Posterior vena cava (tissue), 2 donors: ENCODE results near the gene PCDHGC5. TPM values are rescaled to one million over a fixed set of nuclear protein-coding genes. Genes with fewer than 3 reads are reported as not detected.

Experiments
- DNase-seq: peaks from one replicate; pipeline ENCODE4 v3.0.0-alpha.2; 2020; ENCODE audit warnings: low spot score
- intact Hi-C, 2 donors: fragments of 100-400 bp; cut with DNase I; formaldehyde crosslinking; loops; one replicate each; pipeline versions ENCODE4 v1.14.1 to v1.14.2; 2022 to 2023
- total RNA-seq, 2 donors: library from RNA; stranded (reverse); fragmentation: NEBNext Ultra II Directional; extraction: Animal tissue kit (Norgen Biotek cat#: 25700); gene quantifications; one replicate each; pipeline ENCODE4 v1.2.1, GENCODE V29; 2021
- donor health status: DM: yes; HTN: yes; CAD: no.
- donor health status: DM: yes; HTN: yes; CAD: no.

PCDHGC5 gene
- total RNA-seq, 2 donors from 2014 or later: 2.3 to 2.6 TPM

- no peak for DNase-seq
- intact Hi-C loops: loop anchor here (10.0 kb wide), 2 partner anchors 98 to 198 kb away; partner anchors contain the start of genes PCDHGA11 (in 1 of the 2) and TAF7 (in 1 of the 2)
Observed at GRCh38 chr5:141522301-141522700, 33.4 kb downstream of the PCDHGC5 start.

DNA sequence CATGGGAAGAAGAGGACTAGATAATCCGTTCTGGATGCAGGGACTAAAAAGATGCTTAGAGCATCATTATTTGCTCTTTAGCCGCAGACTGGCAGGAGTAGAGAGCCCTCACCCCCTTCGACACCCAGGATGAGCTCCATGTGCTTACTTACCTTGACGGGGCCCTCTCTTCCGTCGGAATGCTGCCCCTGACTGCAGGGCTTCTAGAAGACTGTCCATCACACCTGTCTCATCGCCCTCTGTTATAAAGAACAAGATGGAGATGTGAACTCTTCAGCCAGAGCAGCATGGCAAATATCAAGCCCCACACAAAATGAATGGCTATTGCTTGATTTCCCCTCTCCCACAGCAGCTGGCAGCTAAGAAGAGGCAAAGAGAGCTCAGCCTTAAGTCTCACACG, 35.1 kb downstream of the PCDHGC5 start:
- intact Hi-C loops: loop anchor here (10.0 kb wide), 2 partner anchors 99 to 199 kb away; partner anchors contain the start of genes PCDHGA11 (in 1 of the 2) and TAF7 (in 1 of the 2)

GRCh38 chr5:141524604-141525597, 36.0 kb downstream of the PCDHGC5 start:
- peak; percentile 93 for DNase-seq
- intact Hi-C loops: loop anchor here (10.0 kb wide), 2 partner anchors 100 to 200 kb away; partner anchors contain the start of genes PCDHGA11 (in 1 of the 2) and TAF7 (in 1 of the 2)

More for the DNA sequence above, 35.1 kb downstream of the PCDHGC5 start:
- no peak for DNase-seq

- intact Hi-C loops: loop anchor here (10.0 kb wide), 2 partner anchors 101 to 201 kb away; partner anchors contain the start of genes PCDHGA11 (in 1 of the 2) and TAF7 (in 1 of the 2)
Observed at GRCh38 chr5:141525653-141526052, 36.8 kb downstream of the PCDHGC5 start.

GRCh38 chr5:141527426-141527825, 38.5 kb downstream of the PCDHGC5 start:
- intact Hi-C loops: loop anchor here (10.0 kb wide), 2 partner anchors 103 to 203 kb away; partner anchors contain the start of genes PCDHGA11 (in 1 of the 2) and TAF7 (in 1 of the 2)
- DNase-seq: no peak

More at GRCh38 chr5:141525653-141526052, 36.8 kb downstream of the PCDHGC5 start:
- DNase-seq: no peak

- intact Hi-C loops: loop anchor here (10.0 kb wide), 2 partner anchors 104 to 204 kb away; partner anchors contain the start of genes PCDHGA11 (in 1 of the 2) and TAF7 (in 1 of the 2)
- DNase-seq: no peak
Observed at GRCh38 chr5:141528291-141528984, 39.6 kb downstream of the PCDHGC5 start.

DNA sequence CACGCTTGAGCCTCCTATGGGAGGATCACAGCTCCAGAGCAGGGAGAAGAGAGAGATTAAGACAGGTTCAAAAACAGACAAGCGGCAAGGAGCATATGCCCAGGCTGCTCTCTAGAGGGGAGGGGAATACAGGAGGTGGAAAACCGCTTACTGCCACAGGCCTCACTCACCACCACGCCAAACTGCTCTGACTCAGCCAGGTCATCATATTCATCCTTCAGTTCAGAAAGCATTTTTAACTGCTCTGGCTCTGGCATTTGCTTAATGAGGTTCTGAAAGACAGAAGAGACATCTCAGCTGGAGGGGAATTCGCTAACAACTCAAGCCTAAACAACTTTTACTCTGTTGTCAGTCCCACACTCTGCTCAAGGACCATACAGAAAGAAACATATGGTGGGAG, 40.1 kb downstream of the PCDHGC5 start:
- DNase-seq: no peak
- intact Hi-C loops: loop anchor here (10.0 kb wide), 2 partner anchors 104 to 204 kb away; partner anchors contain the start of genes PCDHGA11 (in 1 of the 2) and TAF7 (in 1 of the 2)

DNA sequence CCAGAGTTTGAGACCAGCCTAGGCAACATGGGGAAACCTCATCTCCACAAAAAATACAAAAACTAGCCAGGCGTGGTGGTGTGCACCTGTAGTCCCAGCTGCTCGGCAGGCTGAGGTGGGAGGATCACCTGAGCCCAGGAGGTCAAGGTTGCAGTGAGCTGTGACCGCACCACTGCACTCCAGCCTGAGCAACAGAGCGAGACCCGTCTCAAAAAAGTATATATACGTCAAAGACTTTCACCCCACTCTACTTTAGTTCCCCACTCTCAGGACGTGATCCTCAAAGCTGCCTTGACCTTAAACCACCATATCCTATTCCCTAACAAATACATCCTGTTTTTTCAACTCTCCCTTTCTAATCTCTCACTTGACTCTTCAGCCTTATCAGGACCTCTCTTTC, 41.0 kb downstream of the PCDHGC5 start:
- intact Hi-C loops: loop anchor here (10.0 kb wide), 2 partner anchors 105 to 205 kb away; partner anchors contain the start of genes PCDHGA11 (in 1 of the 2) and TAF7 (in 1 of the 2)
- DNase-seq: no peak

GRCh38 chr5:141532726-141533125, 43.8 kb downstream of the PCDHGC5 start:
- DNase-seq: no peak
- intact Hi-C loops: no loop called here

- no peak for DNase-seq
- intact Hi-C loops: no loop called here
Observed at GRCh38 chr5:141533897-141534296, 45.0 kb downstream of the PCDHGC5 start.

DNA sequence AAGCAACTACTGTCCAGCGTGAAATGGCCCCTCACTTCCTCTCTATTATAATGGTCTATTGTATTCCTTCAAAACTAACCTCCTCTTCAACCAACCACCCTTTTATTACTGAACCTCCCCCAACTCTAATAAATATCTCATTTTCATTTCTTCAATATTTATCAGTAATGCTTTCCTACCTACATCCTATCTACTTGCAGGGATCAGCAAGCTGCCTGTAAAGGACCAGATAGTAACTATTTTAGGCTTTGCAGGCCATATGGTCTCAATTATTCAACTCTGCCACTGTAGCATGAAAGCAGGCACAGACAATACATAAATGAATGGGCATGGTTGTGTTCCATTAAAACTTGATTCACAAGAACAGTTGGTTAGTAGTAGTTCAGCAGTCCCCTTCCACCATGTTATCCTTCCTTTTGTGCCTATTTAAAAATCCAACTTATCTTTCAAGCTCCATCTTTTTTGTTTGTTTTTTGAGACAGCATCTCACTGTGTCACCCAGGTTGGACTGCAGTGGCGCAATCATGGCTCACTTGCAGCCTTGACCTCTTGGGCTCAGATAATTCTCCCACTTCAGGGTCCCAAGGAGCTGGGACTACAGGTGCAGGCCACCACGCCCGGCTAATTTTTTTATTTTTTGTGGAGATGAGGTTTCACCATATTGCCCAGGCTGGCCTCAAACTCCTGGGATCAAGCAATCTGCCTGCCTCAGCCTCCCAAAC, 45.8 kb downstream of the PCDHGC5 start:
- no peak for DNase-seq
- intact Hi-C loops: no loop called here

Other genes starting within 250 kb of the PCDHGC5 start
- gene PCDHB15, start 243.7 kb upstream of the PCDHGC5 start, total RNA-seq: 1 to 10 TPM; 3.8 to 4.4 TPM
- under 1 TPM; 0.46 to 1.00 TPM for gene SLC25A2, start 185.0 kb upstream of the PCDHGC5 start, total RNA-seq
- gene TAF7, start 168.3 kb upstream of the PCDHGC5 start, total RNA-seq: 10 to 100 TPM; 57.9 to 63.1 TPM
- under 1 TPM; 0.81 to 0.93 TPM for gene PCDHGA1, start 158.6 kb upstream of the PCDHGC5 start, total RNA-seq
- 1 to 10 TPM; 3.7 to 7.4 TPM for gene PCDHGA2, start 150.3 kb upstream of the PCDHGC5 start, total RNA-seq
- gene PCDHGA3, start 145.3 kb upstream of the PCDHGC5 start, total RNA-seq: 1 to 10 TPM; 2.0 to 3.0 TPM
- 1 to 10 TPM; 2.6 to 2.8 TPM for gene PCDHGB1, start 139.0 kb upstream of the PCDHGC5 start, total RNA-seq
- gene PCDHGA4, start 134.1 kb upstream of the PCDHGC5 start, total RNA-seq: 1 to 10 TPM; 4.7 to 5.5 TPM
- 1 to 10 TPM; 4.7 to 5.2 TPM for gene PCDHGB2, start 129.1 kb upstream of the PCDHGC5 start, total RNA-seq
- gene PCDHGA5, start 124.9 kb upstream of the PCDHGC5 start, total RNA-seq: 1 to 10 TPM; 3.9 to 5.2 TPM
- 1 to 10 TPM; 4.9 to 5.0 TPM for gene PCDHGB3, start 118.8 kb upstream of the PCDHGC5 start, total RNA-seq
- gene PCDHGA6, start 115.2 kb upstream of the PCDHGC5 start, total RNA-seq: 1 to 10 TPM; 6.6 to 7.9 TPM
- gene PCDHGA7, start 106.3 kb upstream of the PCDHGC5 start, total RNA-seq: 1 to 10 TPM; 4.0 to 4.3 TPM
- 1 to 10 TPM; 4.8 to 5.7 TPM for gene PCDHGB4, start 101.4 kb upstream of the PCDHGC5 start, total RNA-seq
- 1 to 10 TPM; 2.0 to 2.4 TPM for gene PCDHGA8, start 96.4 kb upstream of the PCDHGC5 start, total RNA-seq
- 1 to 10 TPM; 8.1 to 9.5 TPM for gene PCDHGB5, start 91.1 kb upstream of the PCDHGC5 start, total RNA-seq
- 1 to 10 TPM; 5.6 to 7.2 TPM for gene PCDHGA9, start 86.3 kb upstream of the PCDHGC5 start, total RNA-seq
- 1 to 10 TPM; 6.7 to 8.5 TPM for gene PCDHGB6, start 81.1 kb upstream of the PCDHGC5 start, total RNA-seq
- 1 to 10 TPM; 5.7 to 6.6 TPM for gene PCDHGA10, start 76.1 kb upstream of the PCDHGC5 start, total RNA-seq
- 10 to 100 TPM; 12.2 to 17.1 TPM for gene PCDHGB7, start 71.4 kb upstream of the PCDHGC5 start, total RNA-seq
- gene PCDHGA11, start 68.0 kb upstream of the PCDHGC5 start, total RNA-seq: 1 to 10 TPM; 4.6 to 4.8 TPM
- gene PCDHGA12, start 58.6 kb upstream of the PCDHGC5 start, total RNA-seq: 10 to 100 TPM in 1 of 2 donors, 1 to 10 TPM in 1; 5.2 to 11.6 TPM
- 10 to 100 TPM; 71.1 to 90.6 TPM for gene PCDHGC3, start 13.1 kb upstream of the PCDHGC5 start, total RNA-seq
- gene PCDHGC4, start 4.1 kb upstream of the PCDHGC5 start, total RNA-seq: 1 to 10 TPM; 2.0 to 2.9 TPM
- 10 to 100 TPM; 52.3 to 83.8 TPM for gene DIAPH1, start 129.9 kb downstream of the PCDHGC5 start, total RNA-seq
- gene HDAC3, start 147.8 kb downstream of the PCDHGC5 start, total RNA-seq: 10 to 100 TPM; 30.3 to 34.7 TPM
- gene RELL2, start 147.9 kb downstream of the PCDHGC5 start, total RNA-seq: 1 to 10 TPM; 2.5 to 3.0 TPM
- 10 to 100 TPM; 11.6 to 13.6 TPM for gene FCHSD1, start 162.3 kb downstream of the PCDHGC5 start, total RNA-seq
- gene ARAP3, start 193.1 kb downstream of the PCDHGC5 start, total RNA-seq: 10 to 100 TPM; 14.7 to 18.8 TPM